NCI-H2107 (cell line): ENCODE measurements around the gene CTIF.

Experiments used
- DNase-seq: peaks from one replicate; lab custom pipeline; 2025; lab: John Stamatoyannopoulos, UW

The CTIF gene

DNA sequence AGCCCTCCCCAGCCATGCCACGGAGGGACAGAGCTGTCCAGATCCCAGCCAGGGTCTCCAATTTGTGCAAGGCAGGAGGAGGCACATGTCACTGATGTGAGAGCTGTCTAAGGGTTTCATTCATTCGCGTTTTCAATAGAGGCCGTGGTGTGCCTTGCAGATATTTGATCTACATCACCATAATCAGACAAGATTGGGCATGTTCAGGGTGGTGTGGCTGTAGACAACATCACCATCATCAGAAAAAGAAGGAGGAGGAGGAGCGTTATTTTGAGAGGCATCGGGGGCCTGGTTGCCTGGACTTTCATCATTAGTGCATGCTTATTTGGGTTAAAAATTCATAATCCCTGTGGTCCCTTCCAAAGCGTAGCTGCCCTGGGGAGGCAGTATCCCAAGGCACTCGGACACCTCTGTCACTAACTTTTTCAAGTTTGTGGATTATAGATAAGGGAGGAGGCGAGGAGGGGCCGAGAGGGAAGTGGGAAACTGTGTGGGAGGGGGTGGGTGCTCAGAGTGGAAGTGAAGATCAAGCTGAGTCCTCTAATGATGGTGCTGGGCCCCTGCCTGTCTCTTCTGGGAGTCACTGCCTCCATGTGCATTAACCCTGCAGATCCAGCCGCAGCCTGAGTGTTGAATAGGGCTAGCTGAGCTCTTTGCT, 194.1 kb downstream of the CTIF start:
- DNase-seq, result no peak

DNA sequence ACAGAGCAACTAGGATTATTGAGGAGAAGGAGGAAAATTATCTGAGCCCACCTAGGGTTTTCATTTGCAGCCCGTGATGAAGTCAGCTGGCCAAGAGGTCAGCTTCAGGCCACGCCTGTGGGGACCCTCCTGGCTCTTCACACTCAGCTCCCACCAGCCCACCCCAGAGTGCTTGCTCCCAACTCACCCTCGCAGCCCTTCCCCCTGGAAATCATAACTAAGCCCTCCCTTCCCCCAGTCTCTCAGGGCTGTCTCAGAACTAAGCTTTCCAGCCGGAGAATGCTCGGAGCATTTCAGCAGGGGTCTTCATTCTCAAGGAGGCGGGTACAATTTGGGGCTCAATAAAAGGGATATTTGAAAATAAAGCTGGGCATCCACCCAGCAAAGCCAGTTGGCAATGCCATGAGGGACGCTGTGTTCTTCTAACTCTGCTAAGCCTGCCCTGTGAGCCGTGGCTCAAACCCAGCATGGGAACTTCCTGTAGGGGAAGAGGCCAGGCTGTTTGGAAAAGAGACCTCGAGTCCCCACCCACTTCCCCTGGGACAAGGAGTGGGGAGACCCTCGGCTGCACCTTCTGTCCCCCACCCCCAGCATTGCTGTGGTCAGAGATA, 194.9 kb downstream of the CTIF start:
- DNase-seq, result no peak

DNA sequence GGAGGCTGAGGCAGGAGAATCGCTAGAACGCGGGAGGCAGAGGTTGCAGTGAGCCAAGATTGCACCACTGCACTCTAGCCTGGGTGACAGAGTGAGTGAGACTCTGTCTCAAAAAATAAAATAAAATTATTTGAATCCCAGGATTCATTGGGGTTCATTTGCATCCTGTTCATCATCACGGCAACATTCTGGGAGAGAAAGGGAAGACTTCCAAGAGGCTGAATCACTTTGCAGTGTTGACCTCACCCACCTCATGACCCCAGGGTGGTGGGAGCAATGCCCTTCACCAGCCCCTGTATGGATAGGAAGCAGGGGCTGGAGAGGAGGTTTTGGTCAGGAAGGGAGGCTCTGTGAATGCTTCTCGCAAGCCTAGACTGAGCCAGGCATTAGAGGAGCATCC, 195.6 kb downstream of the CTIF start:
- no peak for DNase-seq

DNA sequence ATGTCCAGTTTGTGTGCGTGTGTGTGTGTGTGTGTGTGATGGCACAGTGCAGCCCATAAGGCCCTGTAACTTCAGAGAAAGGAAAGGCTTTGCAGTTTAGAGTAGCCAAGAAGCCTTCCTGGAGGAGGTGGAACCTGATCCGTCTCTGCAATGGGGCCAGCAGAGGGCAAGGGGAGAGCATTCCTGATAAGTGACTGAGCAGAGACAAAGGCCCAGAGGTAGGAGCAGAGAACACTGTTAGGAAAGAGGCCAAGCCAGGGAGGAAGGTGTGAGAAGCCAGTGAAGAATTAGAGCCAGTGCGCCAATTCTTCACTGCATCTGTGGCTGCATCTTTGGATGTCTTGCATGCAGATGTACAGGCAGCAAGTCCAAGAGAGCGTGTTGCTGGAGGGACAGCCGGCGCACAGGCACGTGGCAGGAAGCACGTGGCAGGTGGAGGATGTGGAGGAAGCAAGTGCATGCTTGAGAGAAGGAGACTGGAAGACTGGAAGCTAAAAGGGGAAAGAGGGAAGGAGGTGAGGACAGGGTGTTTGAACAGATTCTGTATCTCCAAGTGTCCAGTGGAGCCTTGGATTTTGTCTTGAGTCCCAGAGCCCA, 196.3 kb downstream of the CTIF start:
- no peak for DNase-seq

DNA sequence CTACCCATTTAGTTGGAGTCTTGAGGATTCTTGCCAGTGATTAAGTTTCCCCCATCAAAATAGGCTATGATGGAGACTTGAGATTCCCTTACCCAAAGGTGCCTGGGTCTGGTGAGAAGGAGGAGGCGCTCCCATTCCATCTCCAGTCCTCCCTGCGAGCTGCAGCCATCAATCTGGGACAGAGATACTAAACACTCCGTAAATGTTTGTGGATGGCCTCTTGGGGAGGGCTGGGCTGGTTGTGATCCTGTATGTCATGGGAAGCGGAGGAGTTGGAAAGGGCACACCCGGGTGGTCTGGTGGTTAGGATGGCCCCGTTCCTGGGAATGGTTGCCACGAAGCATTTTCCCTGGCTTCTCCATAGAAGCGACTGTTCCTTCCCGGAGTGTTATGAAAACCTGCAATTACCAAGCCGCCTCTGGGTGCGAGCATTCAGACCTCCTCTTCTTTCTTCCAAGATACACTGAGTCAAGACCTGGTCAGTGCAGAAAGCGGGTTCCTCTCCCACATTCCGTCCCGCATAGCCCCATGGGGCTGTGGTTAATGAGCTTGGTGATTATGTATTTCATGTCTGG, 196.9 kb downstream of the CTIF start:
- no peak for DNase-seq

DNA sequence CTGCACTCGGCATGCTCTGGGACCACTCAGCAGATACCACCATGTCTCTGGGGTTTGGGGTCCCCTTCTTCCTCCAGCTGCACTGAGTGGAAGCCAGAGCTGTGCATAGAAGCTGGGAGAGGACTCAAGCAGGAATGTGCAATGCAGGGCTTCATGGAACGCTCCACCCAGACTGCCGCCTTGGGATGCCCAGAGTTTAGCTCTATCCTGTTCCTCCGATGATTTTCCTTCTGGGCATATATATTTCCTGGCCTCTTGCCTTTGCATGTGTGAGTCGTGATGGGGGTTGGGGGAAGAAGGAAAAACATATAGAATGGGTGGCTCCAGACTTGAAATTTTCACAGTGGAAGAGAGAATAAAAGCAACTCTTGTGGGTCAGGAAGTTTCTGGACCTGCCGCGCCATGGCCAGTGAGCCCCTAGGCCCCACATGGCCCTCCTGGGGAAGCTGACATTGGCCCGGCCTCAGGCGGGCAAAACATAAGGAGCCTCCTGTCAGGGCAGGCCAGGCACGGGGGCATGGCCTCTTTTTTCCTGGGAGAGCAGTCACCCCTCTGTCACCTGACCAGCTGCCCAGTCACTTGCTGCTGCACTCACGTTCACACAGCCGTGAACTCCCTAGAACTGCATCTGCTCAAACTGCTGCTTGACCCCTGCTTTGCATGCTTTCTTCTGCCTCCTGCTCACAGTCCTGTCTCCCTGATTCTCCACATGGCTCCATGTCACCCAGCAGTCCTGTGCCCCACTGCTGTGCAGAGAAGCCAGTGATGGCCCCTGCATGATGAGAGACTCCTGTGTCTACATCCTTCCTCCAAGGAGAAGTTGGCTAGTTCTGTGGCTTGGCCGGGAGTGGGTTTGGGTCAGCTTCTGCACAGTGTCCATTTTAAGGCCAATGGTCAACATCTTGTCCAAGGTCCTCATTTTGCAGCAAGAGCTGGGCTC, 197.8 kb downstream of the CTIF start:
- DNase-seq, result no peak

DNA sequence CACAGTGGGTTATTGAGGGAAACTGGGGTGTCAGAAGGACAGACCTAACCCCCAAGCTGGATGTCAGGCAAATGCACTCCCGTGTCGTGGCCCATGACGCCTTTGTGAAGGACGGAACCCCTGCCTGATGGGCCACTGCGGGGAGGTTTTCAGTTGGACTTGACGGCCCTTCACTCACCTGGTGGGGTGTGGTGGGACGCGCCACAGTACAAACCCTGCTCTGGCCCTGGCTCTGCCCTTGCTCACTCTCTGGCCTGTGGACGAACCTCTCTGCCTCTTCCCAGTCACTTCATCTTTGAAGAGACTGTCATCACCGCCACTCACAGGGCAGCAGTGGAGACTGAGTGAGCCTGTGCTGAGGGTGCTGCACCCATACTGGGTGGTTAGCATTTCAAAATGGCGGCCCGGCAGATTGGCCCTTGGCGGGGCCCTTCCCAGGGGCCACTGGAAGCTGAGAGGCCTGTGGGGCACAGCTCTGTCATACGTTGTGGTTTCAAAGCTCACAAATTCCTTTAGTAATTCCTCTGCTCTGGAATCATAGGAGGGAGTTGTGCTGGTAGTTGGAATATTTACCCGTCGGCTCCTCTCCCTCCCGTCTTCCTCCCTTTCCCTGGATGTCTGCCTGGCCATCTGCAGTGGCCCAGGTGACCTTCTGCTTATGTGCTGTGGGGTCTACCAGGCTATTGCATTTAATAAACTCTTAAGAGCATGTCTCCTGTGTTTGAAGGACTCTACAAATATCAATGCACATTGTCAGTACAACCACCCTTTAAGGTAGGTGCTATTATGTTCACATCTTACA, 200.6 kb downstream of the CTIF start:
- DNase-seq, result no peak

DNA sequence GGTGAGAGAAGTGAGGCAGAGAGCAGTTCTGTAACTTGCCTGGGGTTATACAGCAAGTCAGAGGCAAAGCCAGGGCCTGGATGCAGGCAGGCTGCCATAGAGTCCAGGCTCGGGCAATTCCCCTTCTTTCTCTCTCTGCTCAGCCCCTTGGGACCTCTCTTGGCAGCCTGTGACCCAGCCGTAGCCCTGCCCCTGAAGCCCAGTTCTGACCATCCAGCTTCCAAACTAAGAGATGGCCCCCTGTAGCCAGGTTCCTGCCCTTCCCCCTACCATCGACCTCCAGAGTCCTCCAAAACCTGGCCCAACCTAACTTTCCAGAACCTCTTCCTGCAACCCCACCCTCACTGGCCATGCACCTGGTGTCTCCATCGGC, 201.2 kb downstream of the CTIF start:
- DNase-seq, result no peak

DNA sequence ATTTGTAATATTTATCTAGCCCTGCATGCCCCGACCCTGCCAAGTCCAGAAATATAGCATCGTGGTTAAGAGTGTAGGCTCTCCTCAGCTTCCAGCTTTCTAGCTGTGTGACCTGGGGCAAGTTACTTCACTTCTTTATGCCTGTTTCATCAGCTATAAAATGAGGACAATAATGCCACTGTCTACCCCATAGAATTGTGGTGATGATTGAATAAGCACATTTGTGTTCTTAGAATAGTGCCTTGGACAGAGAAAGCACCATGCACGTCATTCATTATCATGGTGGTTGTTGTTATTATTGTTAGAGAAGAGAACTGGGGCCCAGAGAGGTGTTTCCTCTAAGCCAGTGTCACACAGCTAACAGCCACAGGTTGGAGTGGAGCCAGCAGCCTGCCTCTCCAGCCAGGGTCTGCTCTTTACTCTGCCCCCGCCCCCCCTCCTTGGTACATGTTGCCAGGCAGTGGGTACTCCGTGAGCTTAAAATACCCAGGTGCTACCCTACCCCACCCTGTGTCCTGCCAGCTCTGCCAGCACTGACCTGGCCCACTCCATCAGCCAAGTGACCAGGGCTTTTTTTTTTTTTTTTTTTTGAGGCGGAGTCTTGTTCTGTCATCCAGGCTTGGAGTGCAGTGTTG, 202.1 kb downstream of the CTIF start:
- DNase-seq, result no peak

DNA sequence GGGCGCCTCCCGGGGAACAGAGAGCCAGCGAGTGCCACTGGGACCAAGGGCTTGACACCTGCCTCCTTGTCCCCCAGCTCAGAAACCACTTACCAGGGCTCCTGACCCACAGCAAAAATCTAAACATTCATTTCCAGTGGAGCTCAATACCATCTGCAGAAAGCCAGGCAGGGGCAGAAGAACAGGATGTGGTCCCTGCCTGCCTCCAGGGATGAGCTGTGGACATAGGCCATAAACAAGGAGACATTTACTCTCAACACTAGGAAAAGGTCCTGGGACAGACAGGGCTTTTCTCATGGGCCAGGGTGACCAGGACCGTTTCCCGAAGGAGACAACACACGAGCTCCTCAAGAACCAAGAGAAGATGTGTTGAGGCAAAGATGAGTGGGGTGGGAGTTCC, 203.0 kb downstream of the CTIF start:
- DNase-seq, result no peak

DNA sequence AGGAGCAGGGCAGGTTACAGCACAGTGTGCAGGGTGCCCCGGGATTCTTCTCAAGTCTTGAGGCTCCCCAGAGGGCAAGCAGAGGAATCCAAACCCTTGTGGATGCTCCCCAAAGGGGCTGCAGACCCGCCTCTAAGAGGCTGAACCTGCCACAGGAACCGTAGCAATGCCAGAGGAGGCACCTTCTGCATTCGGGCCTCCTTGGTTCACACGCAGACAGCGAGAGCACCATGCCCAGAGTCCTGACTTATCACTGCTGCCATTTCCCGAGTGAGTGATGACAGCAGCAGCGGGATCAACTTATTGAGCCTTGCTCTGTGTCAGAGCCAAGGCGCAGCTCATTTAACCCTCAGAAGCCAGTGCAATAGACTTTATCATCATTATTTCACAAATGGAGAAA, 203.5 kb downstream of the CTIF start:
- DNase-seq, result no peak

DNA sequence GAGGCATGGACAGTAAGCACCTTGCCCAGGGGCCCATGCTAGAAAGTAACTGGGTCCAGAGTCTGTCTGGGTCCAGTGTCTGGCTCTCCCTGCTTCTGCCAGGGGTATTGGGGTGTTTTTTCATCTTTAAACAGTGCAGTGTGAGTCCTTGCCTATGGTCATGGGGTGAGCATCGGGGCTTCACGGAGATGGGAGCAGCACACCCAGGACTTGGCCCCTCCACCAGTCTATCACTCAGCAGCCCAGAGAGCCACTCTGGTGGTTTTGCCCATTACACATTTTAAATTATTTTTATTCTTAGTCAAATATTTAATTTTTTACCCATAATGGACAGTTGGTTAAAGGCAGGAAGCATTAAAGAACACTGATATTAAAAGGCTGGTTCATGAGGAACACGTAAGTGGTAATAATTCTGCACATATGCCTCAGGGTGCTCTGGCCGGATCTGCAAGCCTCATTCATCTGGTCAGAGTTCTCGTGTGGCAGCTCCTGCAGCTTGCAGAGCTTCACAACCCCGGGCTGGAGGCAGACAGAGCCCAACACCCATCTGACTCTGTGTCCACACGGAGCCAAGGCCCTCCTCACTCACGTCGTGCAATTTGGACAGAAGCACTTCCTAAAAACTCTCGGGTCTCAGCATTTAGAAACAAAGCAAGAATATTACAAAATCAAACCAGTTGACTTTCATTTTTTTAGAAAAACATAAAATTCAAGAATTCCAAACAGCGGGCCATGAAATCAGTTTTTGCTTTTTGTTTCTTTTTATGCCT, 204.1 kb downstream of the CTIF start:
- no peak for DNase-seq

DNA sequence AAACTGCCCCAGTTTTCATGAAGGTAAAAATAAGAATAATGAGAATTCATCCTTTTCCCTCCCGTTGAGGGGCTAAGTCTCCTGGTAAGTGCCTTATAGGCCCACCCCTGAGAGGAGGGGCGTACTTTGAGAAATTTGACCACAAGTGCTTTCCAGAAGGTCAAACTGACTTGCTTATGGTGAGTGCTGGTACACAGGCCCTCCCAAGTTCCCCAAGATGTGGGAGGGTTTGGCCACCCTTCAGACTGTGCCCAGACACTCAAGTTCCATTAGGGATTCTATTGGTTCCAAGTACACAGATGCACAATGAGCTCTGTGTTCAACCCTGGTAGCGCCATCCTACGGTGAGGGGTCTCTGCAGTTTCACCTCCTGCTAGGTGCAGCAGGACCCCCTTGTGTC, 205.1 kb downstream of the CTIF start:
- DNase-seq, result no peak

DNA sequence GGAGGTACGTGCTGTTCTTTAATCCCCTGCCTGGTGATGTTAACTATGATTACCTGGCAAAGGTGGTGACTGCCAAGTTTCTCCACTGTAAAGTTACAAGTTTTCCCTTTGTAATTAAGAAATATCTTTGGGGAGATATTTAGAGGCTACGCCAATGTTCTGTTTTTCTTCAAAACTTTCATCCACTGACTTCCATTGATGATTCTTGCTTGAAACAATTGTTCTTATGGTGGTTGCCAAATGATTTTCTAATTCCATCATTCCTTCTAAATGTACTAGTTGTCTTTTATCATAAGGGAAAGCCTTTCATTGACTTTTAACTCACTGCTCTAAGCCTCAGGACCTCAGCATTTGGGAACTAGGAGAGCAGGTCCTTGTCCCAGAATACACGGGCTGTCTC, 206.5 kb downstream of the CTIF start:
- no peak for DNase-seq

DNA sequence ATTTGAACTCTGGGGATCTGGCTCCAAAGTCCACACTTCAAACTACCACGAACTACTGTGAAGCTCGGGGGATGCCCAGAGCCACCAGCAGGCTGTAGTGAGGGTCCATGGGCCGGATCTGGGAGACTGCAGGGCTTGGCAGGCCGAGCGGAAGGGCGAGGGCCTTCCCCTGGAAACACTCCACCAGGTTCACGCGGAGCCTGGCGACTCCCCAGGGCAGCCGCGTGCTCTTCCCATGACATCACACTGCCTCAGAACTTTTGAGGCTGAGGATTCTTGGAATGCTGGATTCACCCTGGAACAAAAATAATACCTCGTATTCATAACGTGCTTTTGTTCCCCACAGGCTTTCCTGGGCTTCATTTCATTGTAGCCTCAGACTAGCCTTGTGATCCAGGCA, 210.9 kb downstream of the CTIF start:
- DNase-seq, result no peak

DNA sequence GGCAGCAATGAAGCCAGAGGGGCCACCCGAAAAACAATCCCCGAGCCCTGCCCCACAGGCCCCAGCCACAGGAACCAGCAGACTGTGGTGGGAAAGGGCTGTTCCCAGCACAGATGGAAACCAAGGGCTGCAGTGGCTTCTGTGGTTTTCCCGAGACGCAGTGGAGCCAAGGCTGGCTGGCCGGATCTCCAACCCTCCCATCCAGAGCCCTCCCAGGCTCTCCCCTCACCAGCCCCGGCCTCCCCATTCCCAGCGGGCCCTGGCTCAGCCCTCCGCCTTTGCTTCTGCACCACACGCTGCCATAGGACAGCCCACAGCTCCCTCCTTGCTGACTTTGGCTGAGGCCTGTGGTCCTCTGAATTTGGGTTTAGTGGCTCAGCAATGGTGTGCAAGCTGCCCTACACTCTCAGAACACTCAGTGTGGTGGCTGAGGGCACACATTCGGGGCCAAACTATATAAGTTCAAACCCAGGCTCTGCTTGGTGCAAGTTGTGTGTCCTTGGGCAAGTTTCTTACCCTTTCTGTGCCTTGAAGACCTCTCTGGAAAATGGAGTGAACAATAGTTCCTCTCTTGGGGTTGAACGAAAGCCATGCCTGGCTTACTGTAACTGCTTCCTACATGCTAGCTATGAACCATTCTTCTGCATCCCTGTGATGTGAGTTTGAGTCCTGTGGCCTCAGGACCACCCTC, 211.8 kb downstream of the CTIF start:
- DNase-seq, result no peak

DNA sequence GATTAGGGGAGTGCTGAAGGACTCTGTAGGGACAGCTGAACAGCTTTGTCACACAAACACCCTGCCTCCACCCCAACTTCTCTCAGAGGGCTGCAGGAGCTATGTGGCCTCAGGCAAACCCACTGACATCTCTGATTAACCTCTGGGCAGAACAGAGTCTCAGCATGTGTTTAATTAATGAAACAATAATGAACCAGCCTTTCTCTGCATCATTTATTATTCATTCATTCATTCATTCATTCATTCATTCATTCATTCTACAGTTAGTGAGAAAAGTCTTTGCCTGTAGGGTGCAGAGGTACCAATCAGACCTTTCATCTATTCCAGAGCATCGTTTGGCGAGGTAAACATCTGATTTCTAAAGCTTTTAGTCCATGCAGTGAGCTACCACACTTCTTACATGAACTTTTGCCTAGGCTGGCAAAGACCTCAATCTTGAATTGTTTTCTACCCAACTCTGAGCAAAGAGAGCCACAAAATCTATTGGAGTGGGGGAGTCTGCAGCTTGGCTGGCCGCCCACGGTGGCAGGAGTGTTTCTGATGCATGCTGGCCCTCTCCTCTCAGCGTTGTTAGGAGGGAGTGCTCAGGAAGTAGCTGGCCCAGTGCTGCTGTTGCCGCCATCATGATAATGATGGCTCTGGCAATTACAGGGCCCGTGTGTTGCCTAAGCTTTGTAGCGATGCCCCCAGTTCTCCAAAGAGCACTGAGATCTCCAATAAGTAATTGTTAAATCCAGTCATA, 213.1 kb downstream of the CTIF start:
- no peak for DNase-seq

DNA sequence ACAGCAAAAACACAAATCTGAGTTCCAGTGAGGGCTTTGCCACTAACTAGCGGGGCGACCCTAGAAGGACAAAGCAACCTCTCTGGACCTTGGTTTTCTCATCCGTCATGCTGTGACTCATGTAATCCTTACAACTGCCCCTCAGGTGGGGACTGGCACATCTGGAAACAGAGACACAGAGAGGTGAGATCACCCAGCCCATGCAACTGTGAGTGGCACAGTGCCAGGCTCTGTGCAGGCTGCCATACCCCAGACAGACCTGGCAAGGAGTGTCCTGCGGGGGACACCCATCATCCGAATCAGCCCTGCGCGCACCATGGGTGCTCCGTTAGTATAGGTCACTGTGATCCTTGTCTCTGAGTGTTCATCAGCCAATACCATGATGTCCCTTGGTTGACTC, 213.6 kb downstream of the CTIF start:
- DNase-seq, result no peak

DNA sequence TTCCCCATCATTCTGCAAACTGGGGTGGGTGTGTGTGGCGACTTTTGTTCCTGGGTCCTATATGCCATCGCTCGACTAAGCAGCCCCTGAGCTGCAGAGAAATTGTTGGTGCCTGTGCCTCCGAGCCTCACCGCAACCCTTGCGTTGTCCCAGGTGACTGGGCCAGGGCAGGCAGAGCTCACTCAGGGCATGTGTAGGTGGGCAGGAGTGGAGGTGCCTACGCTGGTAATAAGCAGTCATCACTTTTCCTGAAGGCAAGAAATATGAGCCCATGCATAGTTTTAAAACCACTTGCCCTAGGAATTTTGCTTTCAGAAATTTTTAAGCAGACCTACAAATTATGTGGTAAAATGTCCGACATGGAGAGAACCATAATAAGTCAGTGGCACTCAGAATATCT, 214.1 kb downstream of the CTIF start:
- DNase-seq, result no peak
